Nephron progenitor cell (in vitro differentiated cells): Measurements from ENCODE around the gene CEBPG.
A peak's percentile ranks its signal among the peaks of the same experiment; 100 is the strongest.

Source experiments
- DNase-seq: peaks from one replicate; pipeline ENCODE4 v3.0.0; 2021
- H3K27ac Mint-ChIP-seq: 2 replicates; pipeline ENCODE4 v1.8.0; 2021; ENCODE audit warnings: mild to moderate bottlenecking, moderate library complexity, mixed read lengths
- H3K27me3 Mint-ChIP-seq: 2 replicates; pipeline ENCODE4 v1.8.0; 2021; ENCODE audit warnings: mild to moderate bottlenecking, low read depth, mixed read lengths; ENCODE audit not compliant: poor library complexity
- H3K36me3 Mint-ChIP-seq: 2 replicates; pipeline ENCODE4 v1.8.0; 2021; ENCODE audit warnings: low read depth, mixed read lengths
- H3K4me1 Mint-ChIP-seq: 2 replicates; pipeline ENCODE4 v1.8.0; 2021; ENCODE audit warnings: mixed read lengths
- H3K4me3 Mint-ChIP-seq: 2 replicates; pipeline ENCODE4 v1.8.0; 2021; ENCODE audit warnings: mild to moderate bottlenecking, moderate library complexity, mixed read lengths
- H3K9me3 Mint-ChIP-seq: 2 replicates; pipeline ENCODE4 v1.8.0; 2021; ENCODE audit warnings: mild to moderate bottlenecking, moderate library complexity, mixed read lengths
- CTCF ChIP-seq: fragments of 200-600 bp; sonication (generic); IDR thresholded peaks from 2 replicates; pipeline ENCODE4 v1.5.0; 2021; ENCODE audit warnings: antibody characterized with exemption

Gene CEBPG

GRCh38 chr19:33422369-33423180 lies 49.1 kb downstream of the CEBPG start:
- no peak for TF ChIP-seq CTCF
- peaks cover 11% of the 10 kb centered on the region for H3K27me3 Mint-ChIP-seq
- H3K27ac Mint-ChIP-seq, result no peak overlapping the region
- H3K9me3 Mint-ChIP-seq, result no peaks in the 10 kb centered on the region
- DNase-seq, result no peak
- H3K4me1 Mint-ChIP-seq, result peaks cover 23% of the 10 kb centered on the region
- H3K4me3 Mint-ChIP-seq, result no peak overlapping the region
- H3K36me3 Mint-ChIP-seq, result peaks cover 6% of the 10 kb centered on the region

GRCh38 chr19:33424181-33424580 lies 50.7 kb downstream of the CEBPG start:
- Mint-ChIP-seq H3K27ac (no peak overlapping the region), H3K9me3 (no peaks in the 10 kb centered on the region), H3K4me1 (peaks cover 38% of the 10 kb centered on the region), H3K27me3 (peaks cover 15% of the 10 kb centered on the region), H3K4me3 (no peak overlapping the region), H3K36me3 (peaks cover 6% of the 10 kb centered on the region)
- DNase-seq, result no peak
- TF ChIP-seq CTCF, result no peak

GRCh38 chr19:33426621-33427361 lies 53.3 kb downstream of the CEBPG start:
- DNase-seq, result peak; percentile 54
- H3K36me3 Mint-ChIP-seq, result peaks cover 6% of the 10 kb centered on the region
- H3K27me3 Mint-ChIP-seq, result peaks cover 27% of the 10 kb centered on the region
- no peak overlapping the region for H3K27ac Mint-ChIP-seq
- no peaks in the 10 kb centered on the region for H3K9me3 Mint-ChIP-seq
- no peak for TF ChIP-seq CTCF
- no peak overlapping the region for H3K4me3 Mint-ChIP-seq
- H3K4me1 Mint-ChIP-seq, result peaks cover 43% of the 10 kb centered on the region

GRCh38 chr19:33427801-33428626 lies 54.5 kb downstream of the CEBPG start:
- Mint-ChIP-seq H3K27me3 (peaks cover 31% of the 10 kb centered on the region), H3K4me3 (no peak overlapping the region), H3K9me3 (no peaks in the 10 kb centered on the region), H3K36me3 (peaks cover 6% of the 10 kb centered on the region), H3K27ac (no peak overlapping the region), H3K4me1 (peaks cover 50% of the 10 kb centered on the region)
- no peak for TF ChIP-seq CTCF
- DNase-seq, result no peak

- Mint-ChIP-seq H3K4me1 (peaks cover 50% of the 10 kb centered on the region), H3K9me3 (no peaks in the 10 kb centered on the region), H3K4me3 (no peak overlapping the region), H3K27ac (no peak overlapping the region), H3K27me3 (peaks cover 35% of the 10 kb centered on the region), H3K36me3 (peaks cover 6% of the 10 kb centered on the region)
- DNase-seq, result no peak
- no peak for TF ChIP-seq CTCF
Measured at GRCh38 chr19:33428627-33429125, 55.2 kb downstream of the CEBPG start.
